Occipital lobe (tissue), 2 donors: ENCODE data around the gene DPH3. TPM values are rescaled to one million over a fixed set of nuclear protein-coding genes. Genes with fewer than 3 reads are reported as not detected.

Source experiments
- DNase-seq: peaks from one replicate; lab custom pipeline; 2025; lab: John Stamatoyannopoulos, UW
- total RNA-seq: library from RNA; depleted of rRNA; stranded (reverse); fragments of >200 nt; gene quantifications from one replicate; pipeline ENCODE4 v1.2.3, GENCODE V29; 2014

DPH3 gene
- total RNA-seq, 1 donor from 2014 or later = 18.7 TPM

GRCh38 chr3:16290827-16291196, 26.1 kb upstream of the DPH3 start:
- no peak for DNase-seq

- DNase-seq = no peak
These were observed 25.5 kb upstream of the DPH3 start for GRCh38 chr3:16290007-16290826.

GRCh38 chr3:16289144-16289889, 24.6 kb upstream of the DPH3 start:
- DNase-seq = no peak

- DNase-seq = no peak
These were observed 23.9 kb upstream of the DPH3 start for GRCh38 chr3:16288664-16289063.

GRCh38 chr3:16286751-16287543, 22.2 kb upstream of the DPH3 start:
- DNase-seq = no peak

- DNase-seq = no peak
These were observed 21.4 kb upstream of the DPH3 start for GRCh38 chr3:16286161-16286560.

GRCh38 chr3:16284633-16285032, 19.9 kb upstream of the DPH3 start:
- DNase-seq = no peak

GRCh38 chr3:16280671-16281070, 15.9 kb upstream of the DPH3 start:
- no peak for DNase-seq

- no peak for DNase-seq
These were observed 14.5 kb upstream of the DPH3 start for GRCh38 chr3:16279010-16279801.

GRCh38 chr3:16277471-16277870, 12.7 kb upstream of the DPH3 start:
- no peak for DNase-seq

GRCh38 chr3:16273867-16274266, 9.1 kb upstream of the DPH3 start:
- DNase-seq = no peak

GRCh38 chr3:16272588-16272987, 7.8 kb upstream of the DPH3 start:
- no peak for DNase-seq

- no peak for DNase-seq
These were observed 6.1 kb upstream of the DPH3 start for GRCh38 chr3:16270855-16271254.

- DNase-seq = no peak
These were observed 2.0 kb upstream of the DPH3 start for GRCh38 chr3:16266714-16267113.

GRCh38 chr3:16265455-16265786, 678 bp upstream of the DPH3 start:
- DNase-seq = no peak

GRCh38 chr3:16264174-16264707, 502 bp downstream of the DPH3 start:
- DNase-seq = no peak

GRCh38 chr3:16262174-16262573, 2.6 kb downstream of the DPH3 start:
- DNase-seq = no peak

- no peak for DNase-seq
These were observed 4.7 kb downstream of the DPH3 start for GRCh38 chr3:16260046-16260445.

- DNase-seq = no peak
These were observed 5.9 kb downstream of the DPH3 start for GRCh38 chr3:16258866-16259265.

GRCh38 chr3:16258177-16258576, 6.6 kb downstream of the DPH3 start:
- no peak for DNase-seq

- DNase-seq = no peak
These were observed 7.4 kb downstream of the DPH3 start for GRCh38 chr3:16257309-16257708.
